ENCODE data around the gene DR1. TPM values are rescaled to one million over a fixed set of nuclear protein-coding genes. Genes with fewer than 3 reads are reported as not detected.
A peak's percentile ranks its signal among the peaks of the same experiment; 100 is the strongest.

Gene DR1
- polyA plus RNA-seq, 2 of the 4 experiments (the other 2 are of a cell fraction): 20.9 to 39.8 TPM

DNA sequence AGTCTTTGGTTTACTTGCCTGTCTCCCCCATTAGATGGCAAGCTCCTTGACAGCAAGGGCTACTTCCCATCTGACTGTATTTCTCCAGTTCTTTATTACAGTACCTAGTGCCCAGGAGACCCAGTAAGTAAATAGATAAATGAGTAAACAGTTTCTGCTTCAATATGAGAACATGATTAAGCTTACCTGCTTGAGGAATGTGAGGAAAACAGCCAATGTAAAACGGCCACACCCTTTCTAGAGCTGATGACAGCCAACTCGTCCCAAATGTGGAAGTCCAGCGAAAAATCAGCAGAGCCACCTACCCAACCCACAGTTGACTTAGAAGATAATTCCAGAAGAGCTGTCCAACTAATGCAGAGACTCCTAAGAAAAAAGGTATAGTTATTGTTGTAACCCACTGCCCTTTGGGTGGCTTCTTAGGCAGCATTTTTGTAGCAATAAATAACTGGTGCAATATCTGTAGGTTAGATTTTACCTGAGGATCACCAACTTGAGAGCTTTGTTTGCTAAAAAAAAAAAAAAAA is 6.5 kb upstream of the DR1 start:
- TF ChIP-seq, protein P1, sequence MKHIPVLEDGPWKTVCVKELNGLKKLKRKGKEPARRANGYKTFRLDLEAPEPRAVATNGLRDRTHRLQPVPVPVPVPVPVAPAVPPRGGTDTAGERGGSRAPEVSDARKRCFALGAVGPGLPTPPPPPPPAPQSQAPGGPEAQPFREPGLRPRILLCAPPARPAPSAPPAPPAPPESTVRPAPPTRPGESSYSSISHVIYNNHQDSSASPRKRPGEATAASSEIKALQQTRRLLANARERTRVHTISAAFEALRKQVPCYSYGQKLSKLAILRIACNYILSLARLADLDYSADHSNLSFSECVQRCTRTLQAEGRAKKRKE (CRISPR knock-in tag; IDR thresholded peaks at IDR 0.05; ENCODE audit: low read depth): no peak
- no peak for TF ChIP-seq RCOR1 (IDR thresholded peaks at IDR 0.05; ENCODE audit: low read depth, low read length)
- TF ChIP-seq EP300 (IDR thresholded peaks at IDR 0.05): no peak
- TF ChIP-seq ESRRA (IDR thresholded peaks at IDR 0.05; ENCODE audit: borderline replicate concordance, low read length): no peak
- no peak for TF ChIP-seq TFCP2L1 (CRISPR knock-in tag; IDR thresholded peaks at IDR 0.05)
- no peak for TF ChIP-seq EHF (CRISPR knock-in tag; IDR thresholded peaks at IDR 0.05)
- TF ChIP-seq RFX5 (IDR thresholded peaks at IDR 0.05): no peak
- TF ChIP-seq HOXB5 (CRISPR knock-in tag; IDR thresholded peaks at IDR 0.05): no peak
- no peak for TF ChIP-seq KDM5A (IDR thresholded peaks at IDR 0.05)
- TF ChIP-seq, protein P2, sequence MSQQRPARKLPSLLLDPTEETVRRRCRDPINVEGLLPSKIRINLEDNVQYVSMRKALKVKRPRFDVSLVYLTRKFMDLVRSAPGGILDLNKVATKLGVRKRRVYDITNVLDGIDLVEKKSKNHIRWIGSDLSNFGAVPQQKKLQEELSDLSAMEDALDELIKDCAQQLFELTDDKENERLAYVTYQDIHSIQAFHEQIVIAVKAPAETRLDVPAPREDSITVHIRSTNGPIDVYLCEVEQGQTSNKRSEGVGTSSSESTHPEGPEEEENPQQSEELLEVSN (IDR thresholded peaks at IDR 0.05; ENCODE audit: borderline replicate concordance, low read depth): no peak
- no peak for TF ChIP-seq KDM1A (IDR thresholded peaks at IDR 0.05; ENCODE audit: low read depth)
- no peak for TF ChIP-seq ZNF302 (CRISPR knock-in tag; IDR thresholded peaks at IDR 0.05)
- no peak for TF ChIP-seq RARB (CRISPR knock-in tag; IDR thresholded peaks at IDR 0.05)
- TF ChIP-seq MAZ (IDR thresholded peaks at IDR 0.05; ENCODE audit: borderline replicate concordance, low read depth, low read length): no peak
- TF ChIP-seq NR3C1 (IDR thresholded peaks at IDR 0.05): no peak
- TF ChIP-seq CEBPB (IDR thresholded peaks at IDR 0.05): no peak
- no peak for TF ChIP-seq TP53 (CRISPR knock-in tag; IDR thresholded peaks at IDR 0.05)
- no peak for TF ChIP-seq FOXS1 (CRISPR knock-in tag; IDR thresholded peaks at IDR 0.05)
- WGBS (ENCODE audit: missing lambda C conversion rate): 29% methylated on average over 3 of the region's 3 CpGs
- H3K4me3 ChIP-seq: no peak overlapping the region
- CTCF ChIA-PET: interaction anchor here (0.6 to 2.6 kb wide), 2 partner anchors 35 to 262 kb away, joined by 3 to 9 read pairs; no protein-coding TSS in a partner anchor
- FAIRE-seq (no peak), DNase-seq (ENCODE audit: low read depth in 1 of 2, low spot score in 1 of 2) (no peak), ATAC-seq (no peak)
- H3K27ac ChIP-seq: peak overlapping the region; percentile 17 to 54; a peak in 3 of 6 replicates
- H3K4me2 ChIP-seq: peak overlapping the region; percentile 58
- POLR2A ChIA-PET: no interaction called here
- no peaks in the 10 kb centered on the region for H3K9me3 ChIP-seq
- peaks cover 30% of the 10 kb centered on the region for H3K4me1 ChIP-seq

DNA sequence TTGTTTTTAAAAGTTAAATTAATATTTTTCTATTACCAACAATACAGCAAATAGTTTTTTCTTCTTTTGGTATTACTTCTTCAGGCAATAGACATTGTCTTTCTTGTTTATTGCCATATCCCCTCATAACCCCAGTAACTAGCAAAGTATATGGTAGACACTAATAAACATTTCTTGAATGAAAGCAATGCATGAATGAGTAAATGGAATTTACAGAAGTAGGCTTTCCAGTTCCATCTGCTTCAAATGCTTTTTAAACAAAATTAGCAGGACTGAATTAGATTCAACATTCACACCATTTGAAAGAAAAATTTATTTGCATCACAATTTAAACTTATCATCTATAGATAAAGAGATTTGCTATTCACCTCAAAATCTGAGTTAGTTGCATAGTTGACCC is 5.6 kb upstream of the DR1 start:
- Histone ChIP-seq H3K4me1 (peaks cover 33% of the 10 kb centered on the region), H3K4me2 (no peak overlapping the region), H3K4me3 (no peak overlapping the region), H3K27ac (no peak overlapping the region), H3K9me3 (no peaks in the 10 kb centered on the region)
- POLR2A ChIA-PET: no interaction called here
- FAIRE-seq (no peak), ATAC-seq (no peak), DNase-seq (ENCODE audit: low read depth in 1 of 2, low spot score in 1 of 2) (no peak)
- CTCF ChIA-PET: interaction anchor here (0.6 to 2.2 kb wide), 2 partner anchors 14 to 263 kb away, joined by 3 to 9 read pairs; no protein-coding TSS in a partner anchor
- TF ChIP-seq EHMT2 (IDR thresholded peaks at IDR 0.05; ENCODE audit: low read depth) (no peak), ZSCAN20 (CRISPR knock-in tag; IDR thresholded peaks at IDR 0.05) (no peak), NPAS2 (CRISPR knock-in tag; IDR thresholded peaks at IDR 0.05; ENCODE audit: borderline replicate concordance) (no peak), RARB (CRISPR knock-in tag; IDR thresholded peaks at IDR 0.05) (no peak), CEBPB (IDR thresholded peaks at IDR 0.05) (no peak), TP53 (CRISPR knock-in tag; IDR thresholded peaks at IDR 0.05) (no peak), GATA3 (IDR thresholded peaks at IDR 0.05; ENCODE audit: borderline replicate concordance) (no peak), RCOR1 (IDR thresholded peaks at IDR 0.05; ENCODE audit: low read depth, low read length) (no peak), RFX5 (IDR thresholded peaks at IDR 0.05) (no peak), EHF (CRISPR knock-in tag; IDR thresholded peaks at IDR 0.05) (no peak), JUN (IDR thresholded peaks at IDR 0.05) (no peak), ESRRA (IDR thresholded peaks at IDR 0.05; ENCODE audit: borderline replicate concordance, low read length) (no peak), CBX2 (IDR thresholded peaks at IDR 0.05; ENCODE audit: borderline replicate concordance, low read depth) (no peak), KDM1A (IDR thresholded peaks at IDR 0.05; ENCODE audit: low read depth) (no peak), POLR2A (IDR thresholded peaks at IDR 0.05; ENCODE audit: low read length) (no peak), ZFP36 (IDR thresholded peaks at IDR 0.05; ENCODE audit: borderline replicate concordance, partially characterized antibody) (no peak), CHD4 (IDR thresholded peaks at IDR 0.05; ENCODE audit: borderline replicate concordance) (no peak)
- TF ChIP-seq, protein P3, sequence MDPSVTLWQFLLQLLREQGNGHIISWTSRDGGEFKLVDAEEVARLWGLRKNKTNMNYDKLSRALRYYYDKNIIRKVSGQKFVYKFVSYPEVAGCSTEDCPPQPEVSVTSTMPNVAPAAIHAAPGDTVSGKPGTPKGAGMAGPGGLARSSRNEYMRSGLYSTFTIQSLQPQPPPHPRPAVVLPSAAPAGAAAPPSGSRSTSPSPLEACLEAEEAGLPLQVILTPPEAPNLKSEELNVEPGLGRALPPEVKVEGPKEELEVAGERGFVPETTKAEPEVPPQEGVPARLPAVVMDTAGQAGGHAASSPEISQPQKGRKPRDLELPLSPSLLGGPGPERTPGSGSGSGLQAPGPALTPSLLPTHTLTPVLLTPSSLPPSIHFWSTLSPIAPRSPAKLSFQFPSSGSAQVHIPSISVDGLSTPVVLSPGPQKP (IDR thresholded peaks at IDR 0.05; ENCODE audit: low read depth, low read length): no peak
- TF ChIP-seq, protein P4, sequence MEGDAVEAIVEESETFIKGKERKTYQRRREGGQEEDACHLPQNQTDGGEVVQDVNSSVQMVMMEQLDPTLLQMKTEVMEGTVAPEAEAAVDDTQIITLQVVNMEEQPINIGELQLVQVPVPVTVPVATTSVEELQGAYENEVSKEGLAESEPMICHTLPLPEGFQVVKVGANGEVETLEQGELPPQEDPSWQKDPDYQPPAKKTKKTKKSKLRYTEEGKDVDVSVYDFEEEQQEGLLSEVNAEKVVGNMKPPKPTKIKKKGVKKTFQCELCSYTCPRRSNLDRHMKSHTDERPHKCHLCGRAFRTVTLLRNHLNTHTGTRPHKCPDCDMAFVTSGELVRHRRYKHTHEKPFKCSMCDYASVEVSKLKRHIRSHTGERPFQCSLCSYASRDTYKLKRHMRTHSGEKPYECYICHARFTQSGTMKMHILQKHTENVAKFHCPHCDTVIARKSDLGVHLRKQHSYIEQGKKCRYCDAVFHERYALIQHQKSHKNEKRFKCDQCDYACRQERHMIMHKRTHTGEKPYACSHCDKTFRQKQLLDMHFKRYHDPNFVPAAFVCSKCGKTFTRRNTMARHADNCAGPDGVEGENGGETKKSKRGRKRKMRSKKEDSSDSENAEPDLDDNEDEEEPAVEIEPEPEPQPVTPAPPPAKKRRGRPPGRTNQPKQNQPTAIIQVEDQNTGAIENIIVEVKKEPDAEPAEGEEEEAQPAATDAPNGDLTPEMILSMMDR (IDR thresholded peaks at IDR 0.05): no peak

Data from A549 (cell line).